Parathyroid adenoma (tissue), 2 donors: ENCODE measurements around the gene SUN2.

ENCODE experiments used
- H2AFZ ChIP-seq: fragments of 300-600 bp; sonication (generic); one replicate; pipeline ENCODE4 v1.7.0; 2017; ENCODE audit warnings: antibody characterized with exemption, mild to moderate bottlenecking
- H3K27ac ChIP-seq: fragments of 300-600 bp; sonication (generic); one replicate; pipeline ENCODE4 v1.7.0; 2017
- H3K27me3 ChIP-seq: fragments of 300-600 bp; sonication (generic); one replicate; pipeline ENCODE4 v1.7.0; 2017; ENCODE audit warnings: low read length; ENCODE audit not compliant: control insufficient read depth, insufficient read depth
- H3K36me3 ChIP-seq: fragments of 300-600 bp; sonication (generic); one replicate; pipeline ENCODE4 v1.7.0; 2017; ENCODE audit warnings: low read length; ENCODE audit not compliant: control insufficient read depth, insufficient read depth
- H3K4me1 ChIP-seq: fragments of 300-600 bp; sonication (generic); one replicate; pipeline ENCODE4 v1.7.0; 2017; ENCODE audit warnings: control low read depth
- H3K4me2 ChIP-seq: fragments of 300-600 bp; sonication (generic); one replicate; pipeline ENCODE4 v1.7.0; 2017; ENCODE audit warnings: low read length
- H3K4me3 ChIP-seq: fragments of 300-600 bp; sonication (generic); one replicate; pipeline ENCODE4 v1.7.0; 2017; ENCODE audit warnings: low read depth, low read length
- H3K79me2 ChIP-seq: fragments of 300-600 bp; sonication (generic); one replicate; pipeline ENCODE4 v1.7.0; 2017; ENCODE audit warnings: control low read depth
- H3K9ac ChIP-seq: fragments of 300-600 bp; sonication (generic); one replicate; pipeline ENCODE4 v1.7.0; 2017; ENCODE audit warnings: mild to moderate bottlenecking
- H3K9me3 ChIP-seq: fragments of 300-600 bp; sonication (generic); one replicate; pipeline ENCODE4 v1.7.0; 2017; ENCODE audit warnings: low read length; ENCODE audit not compliant: control insufficient read depth
- CTCF ChIP-seq: fragments of 300-600 bp; sonication (generic); IDR thresholded peaks from one replicate; pipeline ENCODE4 v1.7.0; 2017; ENCODE audit warnings: antibody characterized with exemption, mild to moderate bottlenecking
- donor health status: primary hyperparathyroidism.

Gene SUN2

GRCh38 chr22:38713921-38714320 lies 41.9 kb downstream of the SUN2 start:
- no peak for TF ChIP-seq CTCF
- H3K4me2 ChIP-seq = no peak overlapping the region
- H3K36me3 ChIP-seq = no peaks in the 10 kb centered on the region
- no peaks in the 10 kb centered on the region for H3K27me3 ChIP-seq
- H3K27ac ChIP-seq = no peak overlapping the region
- no peaks in the 10 kb centered on the region for H3K9me3 ChIP-seq
- peaks cover 9% of the 10 kb centered on the region for H3K79me2 ChIP-seq
- no peak overlapping the region for H3K9ac ChIP-seq
- peaks cover 2% of the 10 kb centered on the region for H3K4me1 ChIP-seq
- no peak overlapping the region for H2AFZ ChIP-seq
- no peak overlapping the region for H3K4me3 ChIP-seq

GRCh38 chr22:38712486-38713207 lies 43.2 kb downstream of the SUN2 start:
- no peak overlapping the region for H3K9ac ChIP-seq
- TF ChIP-seq CTCF = no peak
- H3K27ac ChIP-seq = no peak overlapping the region

GRCh38 chr22:38710866-38711265 lies 44.9 kb downstream of the SUN2 start:
- Histone ChIP-seq H3K4me1 (peaks cover 2% of the 10 kb centered on the region), H2AFZ (no peak overlapping the region), H3K4me3 (no peak overlapping the region), H3K27me3 (no peaks in the 10 kb centered on the region), H3K79me2 (peaks cover 27% of the 10 kb centered on the region), H3K9ac (no peak overlapping the region), H3K4me2 (no peak overlapping the region), H3K36me3 (no peaks in the 10 kb centered on the region), H3K9me3 (no peaks in the 10 kb centered on the region), H3K27ac (no peak overlapping the region)
- no peak for TF ChIP-seq CTCF

More at GRCh38 chr22:38712486-38713207, 43.2 kb downstream of the SUN2 start:
- Histone ChIP-seq H3K79me2 (peaks cover 21% of the 10 kb centered on the region), H3K4me3 (no peak overlapping the region), H3K4me1 (peaks cover 2% of the 10 kb centered on the region), H3K4me2 (no peak overlapping the region), H2AFZ (no peak overlapping the region), H3K27me3 (no peaks in the 10 kb centered on the region), H3K36me3 (no peaks in the 10 kb centered on the region), H3K9me3 (no peaks in the 10 kb centered on the region)

- Histone ChIP-seq H3K79me2 (peaks cover 27% of the 10 kb centered on the region), H3K9ac (no peak overlapping the region), H3K4me3 (no peak overlapping the region), H3K4me1 (peaks cover 2% of the 10 kb centered on the region), H3K27me3 (no peaks in the 10 kb centered on the region), H2AFZ (no peak overlapping the region), H3K4me2 (no peak overlapping the region), H3K27ac (no peak overlapping the region), H3K36me3 (no peaks in the 10 kb centered on the region), H3K9me3 (no peaks in the 10 kb centered on the region)
- TF ChIP-seq CTCF = no peak
These were observed 45.4 kb downstream of the SUN2 start for GRCh38 chr22:38710351-38710750.

GRCh38 chr22:38709306-38709705 lies 46.5 kb downstream of the SUN2 start:
- H3K79me2 ChIP-seq = peaks cover 27% of the 10 kb centered on the region
- no peak overlapping the region for H2AFZ ChIP-seq
- H3K4me3 ChIP-seq = no peak overlapping the region
- H3K27ac ChIP-seq = no peak overlapping the region
- no peak for TF ChIP-seq CTCF
- no peak overlapping the region for H3K4me2 ChIP-seq
- H3K4me1 ChIP-seq = peaks cover 5% of the 10 kb centered on the region
- no peaks in the 10 kb centered on the region for H3K9me3 ChIP-seq
- no peaks in the 10 kb centered on the region for H3K27me3 ChIP-seq
- H3K36me3 ChIP-seq = no peaks in the 10 kb centered on the region
- no peak overlapping the region for H3K9ac ChIP-seq
